Inferior parietal cortex (tissue), 1 donor: ENCODE data around the gene RBM14.
"Not testable (repeated sequence)": the region's sequence is repeated elsewhere in the genome, so short reads cannot be mapped to it uniquely, and the experiment has no call there.

Experiments used
- DNase-seq: peaks from one replicate; pipeline ENCODE4 v3.0.0-alpha.2; 2016; ENCODE audit errors: extremely low spot score

RBM14 gene

GRCh38 chr11:66636411-66636810 lies 20.0 kb downstream of the RBM14 start:
- DNase-seq: no peak

- no peak for DNase-seq
Observed at GRCh38 chr11:66637557-66638176, 21.2 kb downstream of the RBM14 start.

DNA sequence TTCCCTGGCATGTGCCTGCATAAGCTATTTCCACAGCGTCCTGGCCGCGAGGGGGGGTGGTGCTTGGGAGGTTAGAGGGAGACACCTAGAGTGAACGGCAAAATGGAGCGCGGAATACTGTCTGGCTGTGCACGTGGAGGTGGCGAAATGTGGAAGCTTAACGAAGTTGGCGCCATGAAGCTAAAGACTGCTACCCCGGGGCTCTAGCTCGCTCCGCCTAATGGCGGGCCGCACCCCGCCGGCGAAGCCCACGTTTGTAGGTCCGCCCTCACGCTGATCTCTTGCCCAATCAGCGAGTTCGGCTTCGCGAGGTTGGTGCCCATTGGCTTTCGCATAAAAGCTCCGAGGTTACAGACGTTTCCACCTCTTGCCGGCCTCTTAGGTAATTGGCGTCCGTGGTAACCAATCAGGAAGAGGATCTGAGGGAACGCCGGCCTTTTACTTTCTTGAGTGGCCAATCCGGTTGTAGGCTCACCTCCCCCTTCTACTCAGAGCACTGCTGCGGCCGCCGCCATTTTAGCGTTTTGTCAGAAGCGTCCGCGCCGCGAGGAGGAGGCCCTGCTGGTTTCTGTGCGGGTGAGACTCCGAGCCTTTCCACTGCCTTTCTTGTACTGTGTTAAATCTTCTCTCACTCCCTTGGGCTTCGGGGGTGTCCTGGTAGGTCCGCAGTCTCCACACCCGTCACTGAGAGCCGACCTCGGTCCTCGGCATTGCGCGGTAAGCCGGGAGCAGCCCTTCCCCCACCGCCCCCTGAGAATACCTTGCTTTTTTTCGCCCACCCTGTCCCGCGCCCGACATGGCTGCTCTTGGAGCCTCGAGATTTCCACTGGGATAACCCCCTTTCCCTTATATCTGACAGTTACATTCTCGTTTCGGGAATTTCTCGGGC lies 22.0 kb downstream of the RBM14 start, which contains the start of gene RBM4:
Gene RBM4, plus strand, starts transcription at position 527 of the 889 bp plus-strand sequence. CDS start 1,009 bp downstream, outside the sequence.
- peak; percentile 100 for DNase-seq

- DNase-seq: peak; percentile 55
Observed at GRCh38 chr11:66639066-66639813, 22.8 kb downstream of the RBM14 start.

- not testable (repeated sequence) for DNase-seq
Observed at GRCh38 chr11:66639814-66640340, 23.4 kb downstream of the RBM14 start.

DNA sequence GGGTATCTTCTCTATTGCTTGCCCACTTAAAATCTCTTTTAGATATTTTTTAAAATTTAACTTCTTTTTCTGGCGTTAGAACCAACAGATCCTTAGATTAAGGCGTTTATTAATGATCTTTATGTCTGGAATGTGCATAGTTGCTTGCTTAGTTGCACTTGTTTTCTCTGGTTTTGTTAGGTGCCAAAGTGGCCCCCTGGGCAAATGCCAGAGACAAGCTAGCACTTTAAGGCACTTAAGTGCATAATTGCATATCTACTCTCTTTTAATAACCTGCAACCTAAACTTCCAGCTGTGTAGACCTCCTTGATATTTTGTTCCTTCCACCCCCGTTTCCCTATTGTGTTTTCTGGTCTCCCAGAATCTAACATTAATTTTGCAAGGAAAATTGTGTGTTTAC lies 25.4 kb downstream of the RBM14 start:
- DNase-seq: no peak

DNA sequence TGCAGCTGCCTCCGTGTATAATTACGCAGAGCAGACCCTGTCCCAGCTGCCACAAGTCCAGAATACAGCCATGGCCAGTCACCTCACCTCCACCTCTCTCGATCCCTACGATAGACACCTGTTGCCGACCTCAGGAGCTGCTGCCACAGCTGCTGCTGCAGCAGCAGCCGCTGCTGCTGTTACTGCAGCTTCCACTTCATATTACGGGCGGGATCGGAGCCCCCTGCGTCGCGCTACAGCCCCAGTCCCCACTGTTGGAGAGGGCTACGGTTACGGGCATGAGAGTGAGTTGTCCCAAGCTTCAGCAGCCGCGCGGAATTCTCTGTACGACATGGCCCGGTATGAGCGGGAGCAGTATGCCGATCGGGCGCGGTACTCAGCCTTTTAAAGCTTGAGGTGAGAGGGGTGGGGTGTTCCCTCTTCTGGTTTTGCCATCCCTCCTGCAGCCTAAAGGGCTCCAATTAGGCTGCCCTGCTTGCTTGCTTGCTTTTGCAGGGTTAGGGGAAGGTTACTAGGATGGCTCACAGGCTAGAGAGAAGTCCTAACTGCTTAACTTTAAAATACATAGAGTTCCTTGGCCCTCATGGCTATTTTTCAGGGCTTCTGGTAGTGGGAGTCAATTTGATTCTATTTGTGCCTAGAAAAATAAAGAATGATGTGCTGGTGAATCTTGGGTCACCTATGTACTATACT lies 27.5 kb downstream of the RBM14 start:
- DNase-seq: no peak

GRCh38 chr11:66646828-66647227 lies 30.4 kb downstream of the RBM14 start:
- DNase-seq: no peak

DNA sequence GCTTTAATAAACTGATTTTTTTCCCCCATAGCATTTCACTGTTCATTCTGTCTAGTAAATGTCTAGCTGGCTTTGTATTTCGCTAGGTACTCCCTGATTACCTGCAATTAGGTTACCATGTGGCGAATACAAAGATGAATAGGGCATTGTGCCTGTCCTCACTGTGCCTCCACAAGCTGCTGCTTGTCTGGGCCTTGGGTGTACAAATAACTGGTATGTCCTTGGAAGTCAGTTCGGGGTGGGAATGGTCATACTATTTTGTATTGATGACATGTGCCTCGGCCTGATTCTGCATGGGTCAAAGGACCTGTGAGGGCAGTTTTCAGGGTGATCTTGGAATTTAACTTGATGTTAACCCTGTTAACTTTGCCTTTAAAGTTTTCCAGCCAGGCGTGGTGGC lies 33.5 kb downstream of the RBM14 start:
- no peak for DNase-seq

DNA sequence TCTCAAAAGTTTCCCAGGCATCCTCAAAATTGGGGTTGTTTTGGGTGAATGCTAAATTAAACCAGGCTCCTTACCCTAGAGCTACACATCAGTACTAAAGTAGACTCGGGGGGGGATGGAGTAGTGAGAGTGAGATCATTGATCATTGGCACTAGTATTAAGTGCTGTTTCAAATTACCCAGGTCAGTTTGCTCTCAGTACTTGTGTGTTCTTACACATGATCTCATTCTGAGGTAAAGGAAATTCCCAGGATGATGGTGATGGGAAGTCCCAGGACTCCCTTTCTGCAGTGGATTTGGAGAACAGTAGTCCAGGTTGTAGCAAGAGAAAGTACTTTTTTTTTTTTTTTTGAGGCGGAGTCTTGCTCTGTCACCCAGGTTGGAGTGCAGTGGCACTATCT lies 34.6 kb downstream of the RBM14 start:
- DNase-seq: no peak

DNA sequence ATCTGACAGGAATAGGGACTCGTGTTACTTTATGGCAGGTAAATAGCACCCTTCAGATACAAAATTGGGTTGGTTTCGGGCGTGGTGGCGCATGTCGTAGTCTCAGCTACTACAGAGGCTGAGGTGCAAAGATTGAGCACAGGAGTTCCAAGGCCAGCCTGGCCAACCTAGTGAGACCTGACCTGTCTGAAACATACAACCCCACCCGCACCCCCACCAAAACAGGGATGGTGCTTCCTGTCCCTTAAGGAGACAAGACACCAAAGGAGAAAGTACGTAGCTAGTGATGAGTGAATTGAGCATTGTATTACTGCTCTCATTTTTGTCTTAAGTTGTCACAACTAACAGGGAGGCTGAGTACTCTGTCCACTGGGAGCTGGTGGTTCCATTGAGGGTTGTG lies 36.2 kb downstream of the RBM14 start:
- no peak for DNase-seq

DNA sequence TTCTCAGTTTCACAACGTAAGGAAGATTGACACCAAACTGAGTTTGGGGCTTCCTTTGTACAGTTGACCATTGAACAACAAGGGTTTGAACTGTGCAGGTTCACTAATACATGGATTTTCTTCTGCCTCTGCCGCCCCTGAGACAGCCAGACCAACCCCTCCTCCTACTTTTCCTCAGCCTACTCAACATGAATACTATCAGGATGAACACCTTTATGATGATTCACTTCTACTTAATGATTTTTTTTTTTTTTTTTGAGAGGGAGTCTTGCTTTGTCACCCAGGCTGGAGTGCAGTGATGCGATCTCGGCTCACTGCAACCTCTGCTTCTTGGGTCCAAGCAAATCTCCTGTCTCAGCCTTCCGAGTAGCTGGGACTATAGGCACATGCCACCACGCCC lies 36.7 kb downstream of the RBM14 start:
- DNase-seq: no peak

DNA sequence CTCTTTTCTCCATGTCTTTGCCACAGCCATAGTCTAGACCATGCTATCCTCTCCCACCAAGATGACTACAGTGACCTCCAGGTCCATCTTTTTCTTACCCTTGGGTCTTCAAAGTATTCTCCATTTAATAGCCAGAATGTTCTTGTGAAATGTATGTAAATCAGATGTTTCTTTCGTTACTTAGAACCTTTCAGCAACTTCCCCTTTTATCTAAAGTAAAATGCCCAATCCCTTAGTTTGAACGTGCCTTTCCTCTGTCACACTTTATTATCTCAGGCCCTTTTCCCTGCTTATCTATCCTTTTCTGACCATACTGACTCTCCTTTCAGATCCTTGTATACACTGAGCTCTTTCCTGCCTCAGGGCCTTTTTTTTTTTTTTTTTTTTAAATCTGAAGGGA lies 43.3 kb downstream of the RBM14 start:
- no peak for DNase-seq

GRCh38 chr11:66663741-66664296 lies 47.4 kb downstream of the RBM14 start:
- DNase-seq: no peak

- DNase-seq: no peak
Observed at GRCh38 chr11:66665369-66665768, 48.9 kb downstream of the RBM14 start.

DNA sequence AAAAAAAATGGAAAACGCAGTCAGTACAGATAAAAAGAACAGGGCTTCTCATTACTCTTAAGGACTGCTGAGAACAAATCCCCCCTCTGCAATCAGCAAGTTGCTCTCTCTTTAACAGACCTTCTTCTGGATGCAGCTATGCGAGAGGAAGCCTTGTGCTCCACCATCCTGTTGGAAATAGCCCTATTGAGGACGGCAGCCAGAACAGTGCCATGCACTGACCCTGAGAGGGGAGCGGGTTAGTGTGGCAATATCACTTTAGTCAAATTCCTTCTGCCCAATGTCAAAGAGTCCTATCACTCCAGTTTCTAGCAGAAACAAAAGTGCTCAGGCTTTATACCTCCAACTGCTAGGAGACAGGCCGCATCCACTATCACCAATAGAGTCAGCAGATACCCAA lies 54.4 kb downstream of the RBM14 start:
- no peak for DNase-seq

GRCh38 chr11:66674964-66675602 lies 58.7 kb downstream of the RBM14 start:
- no peak for DNase-seq

- no peak for DNase-seq
Observed at GRCh38 chr11:66676282-66676919, 60.0 kb downstream of the RBM14 start.
